Endothelial cell of umbilical vein (primary cell): Measurements from ENCODE around the gene TSBP1. TPM values are rescaled to one million over a fixed set of nuclear protein-coding genes. Genes with fewer than 3 reads are reported as not detected.

Experiments
- BruUV-seq: library from RNA; stranded (reverse); fragments of 400-500 nt; replicated peaks from 2 replicates; lab custom pipeline; 2021; lab: Mats Ljungman, UMichigan
- CTCF ChIA-PET: fragments of 300-600, 350-600 bp; sonication (Branson Sonifier 250); formaldehyde crosslinking; loops from one replicate; lab custom pipeline; 2021; ENCODE audit warnings: antibody characterized with exemption, inconsistent platforms; lab: Charles Lee
- POLR2A ChIA-PET: fragments of 300-600, 350-600 bp; sonication (Branson Sonifier 250); formaldehyde crosslinking; loops from one replicate; lab custom pipeline; 2021; ENCODE audit warnings: antibody characterized with exemption, inconsistent platforms; lab: Charles Lee
- DNase-seq: peaks from one replicate; pipeline ENCODE4 v3.0.0-alpha.2; 2011; ENCODE audit warnings: low read depth, low spot score
- FAIRE-seq: peaks from 2 replicates; lab custom pipeline; 2011; peaks lifted over from hg19 to GRCh38; lab: Jason Lieb, UNC
- H2AFZ ChIP-seq: 2 replicates; pipeline ENCODE4 v1.6.0; 2012; ENCODE audit warnings: low read depth, low read length, control low read depth, inconsistent platforms
- H3K27ac ChIP-seq: 2 replicates; pipeline ENCODE4 v1.5.1; 2011; ENCODE audit warnings: low read depth, mild to moderate bottlenecking, control low read depth, low read length, moderate library complexity; ENCODE audit not compliant: insufficient read depth
- H3K27me3 ChIP-seq, 2 experiments: 2 replicates each; pipeline versions ENCODE4 v1.6.0 to v1.6.1; 2011; ENCODE audit warnings: low read length in 2 of 2, mixed read lengths in 1 of 2; ENCODE audit not compliant: control insufficient read depth in 2 of 2, insufficient read depth in 2 of 2
- H3K36me3 ChIP-seq, 2 experiments: 2 replicates in 1 of 2; 3 replicates in 1 of 2; pipeline ENCODE4 v1.5.1; 2011; ENCODE audit warnings: low read length in 2 of 2, mild to moderate bottlenecking in 1 of 2, moderate library complexity in 1 of 2; ENCODE audit not compliant: control insufficient read depth in 2 of 2, insufficient read depth in 2 of 2; ENCODE audit errors: extremely low read depth in 1 of 2
- H3K4me1 ChIP-seq: 3 replicates; pipeline ENCODE4 v1.5.1; 2011; ENCODE audit warnings: mild to moderate bottlenecking, low read length; ENCODE audit not compliant: control insufficient read depth, insufficient read depth; ENCODE audit errors: extremely low read depth
- H3K4me2 ChIP-seq: 2 replicates; pipeline ENCODE4 v1.6.1; 2011; ENCODE audit warnings: low read length, control low read depth, mixed read lengths; ENCODE audit not compliant: insufficient read depth
- H3K4me3 ChIP-seq, 3 experiments: fragments of 200-600 bp in 1 of 3; sonication (generic), shearing (Covaris generic) in 1 of 3; replicated peaks in 1 of 3; 2 replicates each; pipeline ENCODE4 v1.5.1; 2011 to 2016; ENCODE audit warnings: control low read depth in 3 of 3, low read length in 3 of 3, mild to moderate bottlenecking in 2 of 3, inconsistent platforms in 1 of 3, low read depth in 1 of 3, moderate library complexity in 1 of 3; ENCODE audit not compliant: insufficient read depth in 1 of 3
- H3K79me2 ChIP-seq: 2 replicates; pipeline ENCODE4 v1.6.0; 2012; ENCODE audit warnings: low read length, inconsistent platforms; ENCODE audit not compliant: control insufficient read depth, insufficient read depth
- H3K9ac ChIP-seq: replicated peaks from 2 replicates; pipeline ENCODE3; 2011; ENCODE audit warnings: low read length, control low read depth; ENCODE audit not compliant: insufficient read depth; ENCODE audit errors: extremely low read depth
- H3K9me1 ChIP-seq: replicated peaks from 3 replicates; pipeline ENCODE4 v1.6.0; 2011; ENCODE audit warnings: mild to moderate bottlenecking, low read length; ENCODE audit not compliant: control insufficient read depth, insufficient read depth; ENCODE audit errors: extremely low read depth
- H3K9me3 ChIP-seq: replicated peaks from 2 replicates; pipeline ENCODE4 v1.5.1; 2012; ENCODE audit warnings: low read length, inconsistent platforms; ENCODE audit not compliant: control insufficient read depth, insufficient read depth
- H4K20me1 ChIP-seq: replicated peaks from 2 replicates; pipeline ENCODE3; 2011; ENCODE audit warnings: mild to moderate bottlenecking, low read length; ENCODE audit not compliant: control insufficient read depth, insufficient read depth; ENCODE audit errors: extremely low read depth
- CTCF ChIP-seq, 2 donors: IDR thresholded peaks; 1 replicate in 1 of 2; 2 replicates in 1 of 2; pipeline ENCODE4 v1.5.1; 2011; ENCODE audit warnings: low read length in 2 of 2, mild to moderate bottlenecking in 2 of 2, moderate library complexity in 2 of 2, control low read depth in 1 of 2, inconsistent platforms in 1 of 2, low read depth in 1 of 2; ENCODE audit not compliant: insufficient read depth in 1 of 2; ENCODE audit errors: extremely low read depth in 1 of 2
- EZH2 ChIP-seq: IDR thresholded peaks from 2 replicates; pipeline ENCODE4 v1.6.1; 2012; ENCODE audit warnings: borderline replicate concordance, low read depth, mild to moderate bottlenecking, moderate library complexity, low read length, inconsistent platforms; ENCODE audit not compliant: severe bottlenecking
- FOS ChIP-seq: IDR thresholded peaks from 2 replicates; pipeline ENCODE4 v1.6.1; 2011; ENCODE audit warnings: mild to moderate bottlenecking, low read length, moderate library complexity, borderline replicate concordance; ENCODE audit not compliant: insufficient read depth
- GATA2 ChIP-seq: IDR thresholded peaks from 2 replicates; pipeline ENCODE4 v1.7.0; 2011; ENCODE audit warnings: low read depth, mild to moderate bottlenecking, moderate library complexity, mixed read lengths, low read length; ENCODE audit not compliant: insufficient read length, insufficient read depth
- JUN ChIP-seq: IDR thresholded peaks from 2 replicates; pipeline ENCODE4 v1.6.1; 2011; ENCODE audit warnings: borderline replicate concordance, low read depth; ENCODE audit not compliant: insufficient read length, insufficient read depth
- MAX ChIP-seq: IDR thresholded peaks from 2 replicates; pipeline ENCODE4 v1.6.1; 2011; ENCODE audit not compliant: insufficient read depth, insufficient read length
- MYC ChIP-seq: IDR thresholded peaks from one replicate; pipeline ENCODE4 v1.6.1; 2011; ENCODE audit warnings: mild to moderate bottlenecking, low read depth, low read length
- POLR2A ChIP-seq: IDR thresholded peaks from 2 replicates; pipeline ENCODE4 v1.6.1; 2012; ENCODE audit warnings: low read depth, mild to moderate bottlenecking, control low read depth, low read length
- POLR2AphosphoS5 ChIP-seq: IDR thresholded peaks from 2 replicates; pipeline ENCODE4 v1.6.1; 2012; ENCODE audit warnings: low read depth, mild to moderate bottlenecking, control low read depth, low read length, moderate library complexity; ENCODE audit not compliant: insufficient read depth
- dilution Hi-C: fragments of 300-500 bp; cut with MboI; formaldehyde crosslinking; loops from one replicate; pipeline ENCODE4 v1.15.0; 2019; ENCODE audit warnings: low sequenced_read_pairs; ENCODE audit not compliant: extremely low pct_ligation_motif_present
- intact Hi-C: fragments of 100-400 bp; cut with micrococcal nuclease; formaldehyde crosslinking; loops from one replicate; pipeline ENCODE4 v1.10.0; 2022
- polyA plus RNA-seq, 4 experiments: library from polyadenylated mRNA; depleted of rRNA in 3 of 4; stranded (reverse) in 3 of 4; unstranded in 1 of 4; fragments of >200 nt; gene quantifications; 2 replicates each; pipeline versions ENCODE4 v1.2.1 to v1.2.3, GENCODE V29; 2011 to 2012; ENCODE audit warnings: missing spikeins in 1 of 4
- total RNA-seq: library from RNA; stranded (reverse); gene quantifications from 2 replicates; pipeline ENCODE4 v1.2.3, GENCODE V29; 2021

The TSBP1 gene
- total and polyA plus RNA-seq, 2 donors (not counting 3 experiments of a cell fraction or from before 2014, with no cell fraction given) = not detected

- Histone ChIP-seq H3K36me3 (no peaks in the 10 kb centered on the region), H3K4me3 (no peak overlapping the region), H3K9me1 (no peaks in the 10 kb centered on the region), H3K4me2 (no peak overlapping the region), H3K4me1 (peaks cover 4% of the 10 kb centered on the region), H4K20me1 (no peaks in the 10 kb centered on the region), H3K9me3 (no peaks in the 10 kb centered on the region), H3K27ac (no peak overlapping the region), H2AFZ (no peak overlapping the region), H3K9ac (no peak overlapping the region), H3K27me3 (no peaks in the 10 kb centered on the region), H3K79me2 (no peaks in the 10 kb centered on the region)
- intact Hi-C loops = no loop called here
- POLR2A ChIA-PET = no interaction called here
- CTCF ChIA-PET = interaction anchor here (1.8 to 4.9 kb wide), 3 partner anchors 163 to 538 kb away, joined by 4 to 50 read pairs (median 10); no protein-coding TSS in a partner anchor
- TF ChIP-seq MYC = no peak
- DNase-seq (no peak), FAIRE-seq (peak; percentile 8)
- dilution Hi-C loops = no loop called here
- no TSS peak for BruUV-seq
Observed at GRCh38 chr6:32247401-32247800, 124.3 kb downstream of the TSBP1 start.

- no peaks in the 10 kb centered on the region for H4K20me1 ChIP-seq
- H3K9me1 ChIP-seq = no peaks in the 10 kb centered on the region
- peak overlapping the region; percentile 12 for H3K4me2 ChIP-seq
- H3K27me3 ChIP-seq = no peaks in the 10 kb centered on the region
- peak; percentile 85 for DNase-seq
- no peak overlapping the region for H3K4me3 ChIP-seq
- no peaks in the 10 kb centered on the region for H3K79me2 ChIP-seq
- ChIA-PET CTCF (interaction anchor here (0.6 to 4.9 kb wide), 40 partner anchors 9 to 627 kb away, joined by 3 to 50 read pairs (median 3); partner anchors contain the start of genes ATF6B, BTNL2, NOTCH4 and TAP2), POLR2A (interaction anchor here (0.9 kb wide), 1 partner anchor 10 kb away, joined by 6 read pairs; no protein-coding TSS in a partner anchor)
- TF ChIP-seq JUN (no peak), CTCF (IDR thresholded peaks at IDR 0.05; ENCODE audit: extremely low read depth in 1 of 2, insufficient read depth in 1 of 2, low read depth in 1 of 2, low read length in 2 of 2) (peak; percentile 72 to 89), POLR2AphosphoS5 (no peak), MAX (peak; percentile 91), FOS (no peak), GATA2 (no peak), MYC (no peak), EZH2 (no peak), POLR2A (no peak)
- dilution Hi-C loops = no loop called here
- peak overlapping the region; percentile 59 for H2AFZ ChIP-seq
- no peak overlapping the region for H3K9ac ChIP-seq
- no peaks in the 10 kb centered on the region for H3K9me3 ChIP-seq
- peak; percentile 95 for FAIRE-seq
- H3K4me1 ChIP-seq = peaks cover 3% of the 10 kb centered on the region
- H3K36me3 ChIP-seq = no peaks in the 10 kb centered on the region
- H3K27ac ChIP-seq = no peak overlapping the region
- intact Hi-C loops = loop anchor here (1.0 to 2.0 kb wide), 6 partner anchors 10 to 552 kb away; no protein-coding TSS in a partner anchor
- no TSS peak for BruUV-seq
Observed at GRCh38 chr6:32244946-32245398, 126.7 kb downstream of the TSBP1 start.
